ENCODE measurements around the gene CPXM2. TPM values are rescaled to one million over a fixed set of nuclear protein-coding genes. Genes with fewer than 3 reads are reported as not detected.

Gene CPXM2
- total RNA-seq, 1 experiment from 2014 or later = 0.12 TPM

- no TSS peak for BruUV-seq (replicated peaks)
- H3K4me3 ChIP-seq (replicated peaks in 1 of 2; ENCODE audit: low read depth in 1 of 2, low read length in 2 of 2) = no peak overlapping the region
- CTCF ChIA-PET = no interaction called here
- H3K36me3 ChIP-seq (ENCODE audit: control insufficient read depth in 1 of 2, insufficient read depth in 2 of 2, low read length in 2 of 2) = no peaks in the 10 kb centered on the region
- intact Hi-C loops (cut with micrococcal nuclease) = no loop called here
- no peaks in the 10 kb centered on the region for H3K4me1 ChIP-seq (ENCODE audit: control insufficient read depth in 1 of 2, insufficient read depth in 2 of 2, low read length in 2 of 2)
- H3K27me3 ChIP-seq (ENCODE audit: insufficient read depth, low read length) = peaks cover 80% of the 10 kb centered on the region
- DNase-seq (ENCODE audit: low read depth, low spot score) = no peak
- H4K20me1 ChIP-seq (ENCODE audit: insufficient read depth) = no peaks in the 10 kb centered on the region
- H3K4me2 ChIP-seq (ENCODE audit: low read length) = no peak overlapping the region
- no peak for ATAC-seq
- H3K9ac ChIP-seq (ENCODE audit: low read length) = no peak overlapping the region
- H3K27ac ChIP-seq (ENCODE audit: low read depth, low read length) = no peak overlapping the region
- POLR2A ChIA-PET = no interaction called here
- RAD21 ChIA-PET (ENCODE audit: low non-redundant PET in 1 of 2, low total read pairs in 2 of 2, uncharacterized antibody in 2 of 2, unreplicated experiment in 2 of 2) = no interaction called here
- TF ChIP-seq ZNF274 (IDR thresholded peaks at IDR 0.05; ENCODE audit: low read depth, low read length) (no peak), MAX (IDR thresholded peaks at IDR 0.05) (no peak), TCF7L2 (IDR thresholded peaks at IDR 0.05; ENCODE audit: borderline replicate concordance, extremely low read depth, insufficient read depth, insufficient read length) (no peak)
- H2AFZ ChIP-seq (ENCODE audit: low read depth, low read length, poor library complexity, severe bottlenecking) = no peak overlapping the region
- H3K79me2 ChIP-seq (ENCODE audit: insufficient read depth, low read length) = no peaks in the 10 kb centered on the region
- no peaks in the 10 kb centered on the region for H3K9me3 ChIP-seq (ENCODE audit: control insufficient read depth in 1 of 2, insufficient read depth in 1 of 2, low read depth in 1 of 2, low read length in 2 of 2)
- no peaks in the 10 kb centered on the region for H3K9me2 ChIP-seq (ENCODE audit: insufficient read depth)
These were observed 119.5 kb downstream of the CPXM2 start for GRCh38 chr10:123771877-123772644.

GRCh38 chr10:123769647-123770046 lies 122.0 kb downstream of the CPXM2 start:
- no peak overlapping the region for H2AFZ ChIP-seq (ENCODE audit: low read depth, low read length, poor library complexity, severe bottlenecking)
- no peaks in the 10 kb centered on the region for H3K4me1 ChIP-seq (ENCODE audit: control insufficient read depth in 1 of 2, insufficient read depth in 2 of 2, low read length in 2 of 2)
- no peak overlapping the region for H3K4me2 ChIP-seq (ENCODE audit: low read length)
- ATAC-seq = no peak
- no peaks in the 10 kb centered on the region for H3K36me3 ChIP-seq (ENCODE audit: control insufficient read depth in 1 of 2, insufficient read depth in 2 of 2, low read length in 2 of 2)
- no peak overlapping the region for H3K9ac ChIP-seq (ENCODE audit: low read length)
- no peaks in the 10 kb centered on the region for H3K9me3 ChIP-seq (ENCODE audit: control insufficient read depth in 1 of 2, insufficient read depth in 1 of 2, low read depth in 1 of 2, low read length in 2 of 2)
- intact Hi-C loops (cut with micrococcal nuclease) = no loop called here
- CTCF ChIA-PET = no interaction called here
- RAD21 ChIA-PET (ENCODE audit: low non-redundant PET in 1 of 2, low total read pairs in 2 of 2, uncharacterized antibody in 2 of 2, unreplicated experiment in 2 of 2) = no interaction called here
- no TSS peak for BruUV-seq (replicated peaks)
- POLR2A ChIA-PET = no interaction called here
- H4K20me1 ChIP-seq (ENCODE audit: insufficient read depth) = no peaks in the 10 kb centered on the region
- DNase-seq (ENCODE audit: low read depth, low spot score) = no peak
- TF ChIP-seq CEBPB (IDR thresholded peaks at IDR 0.05; ENCODE audit: low read depth) = no peak
- no peak for TF ChIP-seq ZNF274 (IDR thresholded peaks at IDR 0.05; ENCODE audit: low read depth, low read length)
- no peak for TF ChIP-seq EZH2phosphoT487 (IDR thresholded peaks at IDR 0.05; ENCODE audit: borderline replicate concordance)
- TF ChIP-seq RAD21 (IDR thresholded peaks at IDR 0.05; ENCODE audit: low read depth) = no peak
- TF ChIP-seq ZFX (IDR thresholded peaks at IDR 0.05) = no peak
- no peak for TF ChIP-seq CBX3 (IDR thresholded peaks at IDR 0.05; ENCODE audit: low read depth)
- no peak overlapping the region for H3K4me3 ChIP-seq (replicated peaks in 1 of 2; ENCODE audit: low read depth in 1 of 2, low read length in 2 of 2)
- no peak overlapping the region for H3K27ac ChIP-seq (ENCODE audit: low read depth, low read length)
- no peaks in the 10 kb centered on the region for H3K79me2 ChIP-seq (ENCODE audit: insufficient read depth, low read length)
- no peaks in the 10 kb centered on the region for H3K9me2 ChIP-seq (ENCODE audit: insufficient read depth)
- H3K27me3 ChIP-seq (ENCODE audit: insufficient read depth, low read length) = peaks cover 79% of the 10 kb centered on the region

Measured in HCT116 (cell line).